Muscle layer of duodenum (tissue), 2 donors: ENCODE measurements around the gene TRMT11.

Experiments
- H3K27ac ChIP-seq: one replicate; pipeline ENCODE4 v1.7.0; 2013; ENCODE audit warnings: mild to moderate bottlenecking, low read length
- H3K27me3 ChIP-seq: one replicate; pipeline ENCODE4 v1.7.0; 2013; ENCODE audit warnings: low read depth, mild to moderate bottlenecking, control low read depth, low read length
- H3K36me3 ChIP-seq, 2 donors: one replicate each; pipeline ENCODE4 v1.7.0; 2013; ENCODE audit warnings: low read length in 2 of 2, control low read depth in 1 of 2, mild to moderate bottlenecking in 1 of 2; ENCODE audit not compliant: insufficient read depth in 2 of 2, control insufficient read depth in 1 of 2
- H3K4me1 ChIP-seq, 2 donors: one replicate each; pipeline ENCODE4 v1.7.0; 2013; ENCODE audit warnings: low read length in 2 of 2, mild to moderate bottlenecking in 2 of 2, control low read depth in 1 of 2, moderate library complexity in 1 of 2; ENCODE audit not compliant: insufficient read depth in 2 of 2, control insufficient read depth in 1 of 2
- H3K4me3 ChIP-seq, 2 donors: one replicate each; pipeline ENCODE4 v1.7.0; 2013; ENCODE audit warnings: low read length in 2 of 2, low read depth in 1 of 2, mild to moderate bottlenecking in 1 of 2
- H3K9me3 ChIP-seq, 2 donors: one replicate each; pipeline ENCODE4 v1.7.0; 2013; ENCODE audit warnings: low read length in 2 of 2, control low read depth in 1 of 2, mild to moderate bottlenecking in 1 of 2; ENCODE audit not compliant: control insufficient read depth in 1 of 2
- donor health status: healthy.

Gene TRMT11

DNA sequence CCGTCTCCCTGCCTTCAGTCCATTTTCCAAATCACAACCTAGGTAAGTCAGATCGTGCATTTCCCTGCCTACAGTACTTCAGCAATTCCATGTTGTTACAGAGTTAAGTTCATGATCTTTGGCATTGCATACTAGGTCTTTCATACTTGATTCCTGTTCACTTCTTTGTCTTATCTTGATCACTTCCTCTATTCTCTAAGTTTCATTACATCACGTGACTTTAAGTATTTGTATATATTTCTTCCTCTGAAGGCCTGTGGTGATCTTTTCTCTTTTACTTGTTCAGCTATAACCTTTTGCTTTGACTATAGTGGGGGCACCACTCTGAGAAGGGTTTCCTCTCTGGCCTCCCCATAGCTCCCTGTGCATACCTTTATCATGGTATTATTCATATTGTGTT is 100.2 kb downstream of the TRMT11 start:
- no peak overlapping the region for H3K27ac ChIP-seq
- no peaks in the 10 kb centered on the region for H3K9me3 ChIP-seq
- no peaks in the 10 kb centered on the region for H3K36me3 ChIP-seq
- H3K27me3 ChIP-seq = no peaks in the 10 kb centered on the region
- no peaks in the 10 kb centered on the region for H3K4me1 ChIP-seq
- no peak overlapping the region for H3K4me3 ChIP-seq
